Hepatocyte (in vitro differentiated cells): ENCODE results near the gene LEKR1.

Experiments used
- EZH2 ChIP-seq: fragments of 200-600 bp; sonication (generic); IDR thresholded peaks from 2 replicates; pipeline ENCODE4 v1.6.1; 2016; ENCODE audit warnings: antibody characterized with exemption, mild to moderate bottlenecking, borderline replicate concordance
- TF ChIP-seq, protein P1 (sequence below): fragments of 200-600 bp; sonication (generic); IDR thresholded peaks from 2 replicates; pipeline ENCODE4 v1.5.1; 2016; ENCODE audit warnings: antibody characterized with exemption, mild to moderate bottlenecking; ENCODE audit not compliant: poor library complexity

DNA sequence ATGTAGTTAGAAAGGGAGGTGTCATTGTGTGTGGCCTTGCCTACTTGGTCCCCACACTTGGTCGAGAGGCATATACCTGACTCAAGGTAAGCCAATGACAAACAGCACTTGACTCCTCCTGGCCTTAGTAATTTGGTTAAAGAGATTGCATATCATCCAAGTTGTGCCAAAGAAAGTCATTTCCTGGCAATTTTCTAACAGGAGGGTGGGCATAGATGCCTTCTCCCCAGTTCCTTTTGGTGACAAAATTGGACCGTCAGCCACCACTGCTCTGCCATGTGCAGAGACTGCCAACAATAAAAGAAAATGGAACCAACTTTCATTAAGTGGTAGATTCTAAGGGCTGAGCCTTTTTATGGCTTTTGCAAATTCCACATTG lies 7.9 kb upstream of the LEKR1 start:
- TF ChIP-seq, protein P1, sequence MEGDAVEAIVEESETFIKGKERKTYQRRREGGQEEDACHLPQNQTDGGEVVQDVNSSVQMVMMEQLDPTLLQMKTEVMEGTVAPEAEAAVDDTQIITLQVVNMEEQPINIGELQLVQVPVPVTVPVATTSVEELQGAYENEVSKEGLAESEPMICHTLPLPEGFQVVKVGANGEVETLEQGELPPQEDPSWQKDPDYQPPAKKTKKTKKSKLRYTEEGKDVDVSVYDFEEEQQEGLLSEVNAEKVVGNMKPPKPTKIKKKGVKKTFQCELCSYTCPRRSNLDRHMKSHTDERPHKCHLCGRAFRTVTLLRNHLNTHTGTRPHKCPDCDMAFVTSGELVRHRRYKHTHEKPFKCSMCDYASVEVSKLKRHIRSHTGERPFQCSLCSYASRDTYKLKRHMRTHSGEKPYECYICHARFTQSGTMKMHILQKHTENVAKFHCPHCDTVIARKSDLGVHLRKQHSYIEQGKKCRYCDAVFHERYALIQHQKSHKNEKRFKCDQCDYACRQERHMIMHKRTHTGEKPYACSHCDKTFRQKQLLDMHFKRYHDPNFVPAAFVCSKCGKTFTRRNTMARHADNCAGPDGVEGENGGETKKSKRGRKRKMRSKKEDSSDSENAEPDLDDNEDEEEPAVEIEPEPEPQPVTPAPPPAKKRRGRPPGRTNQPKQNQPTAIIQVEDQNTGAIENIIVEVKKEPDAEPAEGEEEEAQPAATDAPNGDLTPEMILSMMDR = no peak
- TF ChIP-seq EZH2 = no peak
